Measurements from ENCODE around the gene EGFL6.

EGFL6 gene

DNA sequence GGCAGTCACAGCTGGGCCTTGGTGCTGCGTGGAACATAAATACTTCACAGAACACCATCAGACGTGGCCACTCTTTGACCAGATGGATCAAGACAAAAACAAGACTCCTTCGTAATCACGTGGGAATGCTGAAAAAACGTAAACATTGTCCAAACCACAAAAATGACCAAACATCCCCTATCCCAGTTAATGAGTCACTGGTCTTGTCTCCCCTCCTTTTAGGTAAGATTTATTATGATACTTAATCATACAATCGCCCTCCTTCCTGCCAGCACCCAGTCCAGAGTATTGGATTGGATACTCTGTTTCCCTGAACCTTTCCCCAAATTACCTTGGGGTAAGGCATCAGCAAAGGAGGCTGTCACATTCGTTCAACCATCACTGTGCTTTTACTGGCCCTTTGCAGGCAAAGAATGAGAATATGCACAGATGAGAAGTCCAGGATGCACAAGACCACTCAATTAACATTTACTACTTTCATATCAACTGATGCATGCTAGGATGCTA, 82.9 kb downstream of the EGFL6 start (continued):
- TF ChIP-seq ZNF121 (tag by site-specific recombination; IDR thresholded peaks at IDR 0.05) = no peak
- TF ChIP-seq ZSCAN23 (tag by site-specific recombination; IDR thresholded peaks at IDR 0.05) = peak; percentile 48; the same call in 1 of the 2 replicates
- no peak for TF ChIP-seq GLIS2 (tag by site-specific recombination; IDR thresholded peaks at IDR 0.05)
- no peak for TF ChIP-seq ZNF623 (tag by site-specific recombination; IDR thresholded peaks at IDR 0.05)
- TF ChIP-seq ZNF785 (tag by site-specific recombination; IDR thresholded peaks at IDR 0.05) = no peak
- no peak for TF ChIP-seq ZNF132 (tag by site-specific recombination; IDR thresholded peaks at IDR 0.05; ENCODE audit: borderline replicate concordance)
- no peak for TF ChIP-seq SALL2 (tag by site-specific recombination; IDR thresholded peaks at IDR 0.05; ENCODE audit: borderline replicate concordance)
- peak; percentile 93 for TF ChIP-seq ZNF629 (tag by site-specific recombination; IDR thresholded peaks at IDR 0.05)
- TF ChIP-seq ZNF169 (tag by site-specific recombination; IDR thresholded peaks at IDR 0.05) = no peak
- TF ChIP-seq, protein P1, sequence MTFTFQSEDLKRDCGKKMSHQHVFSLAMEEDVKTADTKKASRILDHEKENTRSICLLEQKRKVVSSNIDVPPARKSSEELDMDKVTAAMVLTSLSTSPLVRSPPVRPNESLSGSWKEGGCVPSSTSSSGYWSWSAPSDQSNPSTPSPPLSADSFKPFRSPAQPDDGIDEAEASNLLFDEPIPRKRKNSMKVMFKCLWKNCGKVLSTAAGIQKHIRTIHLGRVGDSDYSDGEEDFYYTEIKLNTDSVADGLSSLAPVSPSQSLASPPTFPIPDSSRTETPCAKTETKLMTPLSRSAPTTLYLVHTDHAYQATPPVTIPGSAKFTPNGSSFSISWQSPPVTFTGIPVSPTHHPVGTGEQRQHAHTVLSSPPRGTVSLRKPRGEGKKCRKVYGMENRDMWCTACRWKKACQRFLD (tag by site-specific recombination; IDR thresholded peaks at IDR 0.05) = no peak
- no peak for TF ChIP-seq KLF7 (tag by site-specific recombination; IDR thresholded peaks at IDR 0.05; ENCODE audit: borderline replicate concordance)
- TF ChIP-seq, protein P2, sequence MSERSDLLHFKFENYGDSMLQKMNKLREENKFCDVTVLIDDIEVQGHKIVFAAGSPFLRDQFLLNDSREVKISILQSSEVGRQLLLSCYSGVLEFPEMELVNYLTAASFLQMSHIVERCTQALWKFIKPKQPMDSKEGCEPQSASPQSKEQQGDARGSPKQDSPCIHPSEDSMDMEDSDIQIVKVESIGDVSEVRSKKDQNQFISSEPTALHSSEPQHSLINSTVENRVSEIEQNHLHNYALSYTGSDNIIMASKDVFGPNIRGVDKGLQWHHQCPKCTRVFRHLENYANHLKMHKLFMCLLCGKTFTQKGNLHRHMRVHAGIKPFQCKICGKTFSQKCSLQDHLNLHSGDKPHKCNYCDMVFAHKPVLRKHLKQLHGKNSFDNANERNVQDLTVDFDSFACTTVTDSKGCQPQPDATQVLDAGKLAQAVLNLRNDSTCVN (tag by site-specific recombination; optimal IDR thresholded peaks at IDR 0.05) = no peak
- no peak for TF ChIP-seq ZNF747 (tag by site-specific recombination; IDR thresholded peaks at IDR 0.05)
- TF ChIP-seq ZNF354C (tag by site-specific recombination; IDR thresholded peaks at IDR 0.05; ENCODE audit: borderline replicate concordance, low read depth) = no peak
- TF ChIP-seq ZNF707 (tag by site-specific recombination; IDR thresholded peaks at IDR 0.05) = no peak
- peak; percentile 66 for TF ChIP-seq ZBTB17 (tag by site-specific recombination; IDR thresholded peaks at IDR 0.05)
- TF ChIP-seq ZNF624 (tag by site-specific recombination; IDR thresholded peaks at IDR 0.05) = no peak
- TF ChIP-seq ZNF311 (tag by site-specific recombination; IDR thresholded peaks at IDR 0.05; ENCODE audit: borderline replicate concordance) = no peak
- TF ChIP-seq ZNF394 (tag by site-specific recombination; IDR thresholded peaks at IDR 0.05; ENCODE audit: borderline replicate concordance) = peak; percentile 50; the same call in 1 of the 2 replicates
- TF ChIP-seq HOXA7 (CRISPR knock-in tag; IDR thresholded peaks at IDR 0.05; ENCODE audit: borderline replicate concordance) = no peak
- no peak for TF ChIP-seq MYNN (tag by site-specific recombination; IDR thresholded peaks at IDR 0.05; ENCODE audit: borderline replicate concordance)
- no peak for TF ChIP-seq GLIS1 (tag by site-specific recombination; IDR thresholded peaks at IDR 0.05)

DNA sequence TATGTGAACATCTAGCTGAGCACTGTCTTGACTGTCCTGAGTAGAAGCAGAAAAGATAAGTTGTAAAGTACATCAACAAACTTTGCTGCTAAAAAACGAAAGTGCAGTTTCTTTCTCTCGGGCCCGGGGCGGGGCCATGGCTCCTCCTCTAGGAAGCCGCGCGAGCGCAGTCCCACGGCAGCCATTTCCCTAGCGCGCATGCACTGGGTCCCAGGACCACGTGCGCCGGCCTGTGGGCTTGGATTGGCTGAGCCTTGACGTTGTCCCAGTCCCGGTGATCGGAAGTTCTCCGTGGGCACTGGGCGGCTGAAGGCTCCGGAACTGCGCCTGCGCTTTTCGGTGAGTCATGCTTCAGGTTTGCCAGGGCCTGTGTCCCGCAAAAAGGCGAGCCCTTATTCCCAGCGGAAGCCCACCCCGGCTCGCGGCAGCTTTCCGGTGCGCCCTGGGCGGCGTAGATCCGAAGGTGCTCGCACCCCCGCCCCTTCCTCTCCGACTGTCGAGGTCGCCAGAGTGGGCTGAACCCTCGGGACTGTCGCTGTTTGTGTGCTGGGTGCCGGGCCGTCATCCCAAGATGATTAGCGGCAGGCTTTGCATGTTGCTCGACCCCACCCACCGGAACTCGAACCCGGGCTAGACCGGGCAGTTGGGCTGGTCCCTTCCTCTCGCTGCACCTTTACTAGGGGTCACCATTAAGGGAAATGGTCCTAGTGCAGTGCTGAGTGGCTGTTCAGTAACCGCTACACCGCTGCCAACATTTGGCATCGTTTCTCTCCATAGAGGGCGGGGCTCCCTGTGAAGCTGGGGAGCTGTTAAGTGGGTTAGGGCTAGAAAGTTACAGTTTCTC, 83.7 kb downstream of the EGFL6 start, which contains the start of gene TCEANC:
Gene TCEANC (plus strand): TSS at position 292 of the 844 bp plus-strand sequence. CDS start 9,368 bp downstream, outside the sequence.
- POLR2A ChIA-PET = interaction anchor here (1.0 to 1.6 kb wide), 7 partner anchors 9 to 84 kb away, joined by 3 to 13 read pairs (median 6); partner anchors contain the start of genes OFD1, RAB9A and TRAPPC2
- peaks cover 0 to 4% of the 10 kb centered on the region in 2 experiments; a peak in 1 of 3 replicates for H3K36me3 ChIP-seq (ENCODE audit: control insufficient read depth in 2 of 2, insufficient read depth in 1 of 2, low read length in 2 of 2)
- H3K27ac ChIP-seq (ENCODE audit: extremely low read depth, low read depth, low read length) = peak within 1 kb of the TSS; percentile 99
- CTCF ChIA-PET = interaction anchor here (0.7 to 1.6 kb wide), 4 partner anchors 97 to 666 kb away, joined by 3 to 5 read pairs (median 3); no protein-coding TSS in a partner anchor
- peak within 1 kb of the TSS; percentile 51 for H3K4me3 ChIP-seq (ENCODE audit: low read depth, low read length)
- H3K9me3 ChIP-seq (ENCODE audit: control insufficient read depth, insufficient read depth, low read depth, low read length) = no peaks in the 10 kb centered on the region
- peaks cover 7% of the 10 kb centered on the region for H3K4me1 ChIP-seq (ENCODE audit: control insufficient read depth, insufficient read depth, low read length)
- 0 out of 2 replicates have a peak, but pooled peaks have one; percentile 38 for TF ChIP-seq ZBTB21 (tag by site-specific recombination; IDR thresholded peaks at IDR 0.05)
- TF ChIP-seq ZNF701 (tag by site-specific recombination; IDR thresholded peaks at IDR 0.05) = no peak
- peak; percentile 55; the same call in 1 of the 2 replicates for TF ChIP-seq EGR2 (tag by site-specific recombination; IDR thresholded peaks at IDR 0.05; ENCODE audit: low read depth)
- TF ChIP-seq ZNF175 (tag by site-specific recombination; IDR thresholded peaks at IDR 0.05) = no peak
- TF ChIP-seq ZNF624 (tag by site-specific recombination; IDR thresholded peaks at IDR 0.05) = no peak
- no peak for TF ChIP-seq ZNF501 (tag by site-specific recombination; IDR thresholded peaks at IDR 0.05)
- TF ChIP-seq ZNF404 (tag by site-specific recombination; IDR thresholded peaks at IDR 0.05) = no peak
- no peak for TF ChIP-seq ZNF658 (tag by site-specific recombination; IDR thresholded peaks at IDR 0.05)
- no peak for TF ChIP-seq ZNF16 (tag by site-specific recombination; IDR thresholded peaks at IDR 0.05; ENCODE audit: low read depth)
- no peak for TF ChIP-seq ZNF184 (tag by site-specific recombination; IDR thresholded peaks at IDR 0.05)
- TF ChIP-seq OVOL3 (tag by site-specific recombination; IDR thresholded peaks at IDR 0.05) = no peak
- TF ChIP-seq RBAK (tag by site-specific recombination; IDR thresholded peaks at IDR 0.05) = no peak
- no peak for TF ChIP-seq ZNF558 (tag by site-specific recombination; IDR thresholded peaks at IDR 0.05)
- no peak for TF ChIP-seq ZNF19 (tag by site-specific recombination; IDR thresholded peaks at IDR 0.05; ENCODE audit: low read depth)
- no peak for TF ChIP-seq ZNF707 (tag by site-specific recombination; IDR thresholded peaks at IDR 0.05)
- TF ChIP-seq KLF8 (tag by site-specific recombination; IDR thresholded peaks at IDR 0.05) = peak; percentile 90
